A673 (cell line): ENCODE results near the gene NOL8. TPM values are rescaled to one million over a fixed set of nuclear protein-coding genes. Genes with fewer than 3 reads are reported as not detected.

Source experiments
- BruUV-seq: library from RNA; stranded (reverse); fragments of 400-500 nt; replicated peaks from 2 replicates; lab custom pipeline; 2021; lab: Mats Ljungman, UMichigan
- CTCF ChIA-PET: fragments of 300-600 bp; sonication (Branson Sonifier 250); formaldehyde crosslinking; loops from one replicate; lab custom pipeline; 2022; ENCODE audit warnings: antibody characterized with exemption; lab: Charles Lee
- POLR2A ChIA-PET: fragments of 300-600 bp; sonication (Branson Sonifier 250); formaldehyde crosslinking; loops from one replicate; lab custom pipeline; 2022; ENCODE audit warnings: antibody characterized with exemption; ENCODE audit not compliant: low non-redundant PET; lab: Charles Lee
- DNase-seq: peaks from one replicate; pipeline ENCODE4 v3.0.0-alpha.2; 2015; ENCODE audit warnings: low spot score
- H3K27ac ChIP-seq: fragments of 200-600 bp; sonication (generic); 2 replicates; pipeline ENCODE4 v1.5.1; 2016; ENCODE audit warnings: mixed run types, low read depth, mild to moderate bottlenecking, mixed read lengths, antibody characterized with exemption, low read length; ENCODE audit not compliant: poor library complexity, severe bottlenecking
- H3K27me3 ChIP-seq: fragments of 200-600 bp; sonication (generic); replicated peaks from 2 replicates; pipeline ENCODE4 v1.6.1; 2017; ENCODE audit warnings: mixed run types, low read depth, mild to moderate bottlenecking, mixed read lengths, antibody characterized with exemption, low read length; ENCODE audit not compliant: insufficient read depth, poor library complexity
- H3K36me3 ChIP-seq: fragments of 200-600 bp; sonication (generic); 2 replicates; pipeline ENCODE4 v1.6.1; 2016; ENCODE audit warnings: mixed run types, mild to moderate bottlenecking, mixed read lengths, antibody characterized with exemption, low read length; ENCODE audit not compliant: insufficient read depth, poor library complexity, severe bottlenecking
- H3K4me1 ChIP-seq: fragments of 200-600 bp; sonication (generic); 2 replicates; pipeline ENCODE4 v1.6.1; 2017; ENCODE audit warnings: mixed run types, mild to moderate bottlenecking, mixed read lengths, antibody characterized with exemption, low read length; ENCODE audit not compliant: insufficient read depth, poor library complexity, severe bottlenecking
- H3K4me3 ChIP-seq: fragments of 200-600 bp; sonication (generic); 2 replicates; pipeline ENCODE4 v1.5.1; 2016; ENCODE audit warnings: low read depth, mixed run types, mild to moderate bottlenecking, mixed read lengths, low read length; ENCODE audit not compliant: poor library complexity, severe bottlenecking
- H3K9me3 ChIP-seq: fragments of 200-600 bp; sonication (generic); 2 replicates; pipeline ENCODE4 v1.6.1; 2016; ENCODE audit warnings: mixed run types, low read depth, mild to moderate bottlenecking, mixed read lengths, antibody characterized with exemption, low read length; ENCODE audit not compliant: poor library complexity, severe bottlenecking
- CTCF ChIP-seq: fragments of 300-800, 200-600 bp; sonication (generic); conservative IDR thresholded peaks from 2 replicates; pipeline ENCODE4 v1.5.1; 2017; ENCODE audit warnings: low read depth, mild to moderate bottlenecking, antibody characterized with exemption, low read length, moderate library complexity, mixed read lengths
- EZH2 ChIP-seq: fragments of 200-600 bp; sonication (generic); IDR thresholded peaks from 2 replicates; pipeline ENCODE4 v1.6.1; 2017; ENCODE audit warnings: borderline replicate concordance, low read depth, mild to moderate bottlenecking, mixed read lengths, antibody characterized with exemption, low read length; ENCODE audit not compliant: poor library complexity, severe bottlenecking
- intact Hi-C: fragments of 100-400 bp; cut with micrococcal nuclease; formaldehyde crosslinking; loops from one replicate; pipeline ENCODE4 v1.10.0; 2022; ENCODE audit not compliant: unreplicated experiment
- total RNA-seq: library from RNA; stranded (reverse); gene quantifications from 2 replicates; pipeline ENCODE4 v1.2.3, GENCODE V29; 2021

The NOL8 gene
- total RNA-seq, 1 experiment from 2014 or later, result 59.7 TPM

GRCh38 chr9:92332577-92333281 lies 7.6 kb upstream of the NOL8 start:
- CTCF ChIA-PET, result no interaction called here
- no TSS peak for BruUV-seq
- peaks cover 4% of the 10 kb centered on the region for H3K4me1 ChIP-seq
- no peaks in the 10 kb centered on the region for H3K9me3 ChIP-seq
- H3K4me3 ChIP-seq, result no peak overlapping the region
- DNase-seq, result no peak
- H3K27ac ChIP-seq, result no peak overlapping the region
- TF ChIP-seq EZH2, result no peak
- TF ChIP-seq CTCF, result no peak
- no peaks in the 10 kb centered on the region for H3K36me3 ChIP-seq
- intact Hi-C loops, result no loop called here
- no peaks in the 10 kb centered on the region for H3K27me3 ChIP-seq
- POLR2A ChIA-PET, result interaction anchor here (0.5 kb wide), 1 partner anchor 25 kb away, joined by 3 read pairs; no protein-coding TSS in a partner anchor

- POLR2A ChIA-PET, result no interaction called here
- H3K36me3 ChIP-seq, result peaks cover under 1% of the 10 kb centered on the region
- TF ChIP-seq CTCF (peak; percentile 47), EZH2 (no peak)
- H3K4me3 ChIP-seq, result no peak overlapping the region
- intact Hi-C loops, result loop anchor here (1.0 to 10.0 kb wide), 3 partner anchors 109 to 467 kb away; no protein-coding TSS in a partner anchor
- H3K27me3 ChIP-seq, result no peaks in the 10 kb centered on the region
- H3K4me1 ChIP-seq, result peaks cover 11% of the 10 kb centered on the region
- H3K9me3 ChIP-seq, result no peaks in the 10 kb centered on the region
- no TSS peak for BruUV-seq
- no peak overlapping the region for H3K27ac ChIP-seq
- CTCF ChIA-PET, result interaction anchor here (0.7 to 1.4 kb wide), 8 partner anchors 27 to 463 kb away, joined by 3 to 13 read pairs (median 4); no protein-coding TSS in a partner anchor
- DNase-seq, result peak; percentile 68
Observed at GRCh38 chr9:92328225-92328624, 3.1 kb upstream of the NOL8 start.

GRCh38 chr9:92327283-92327850 lies 2.2 kb upstream of the NOL8 start:
- Histone ChIP-seq H3K27ac (no peak overlapping the region), H3K4me1 (peaks cover 11% of the 10 kb centered on the region), H3K27me3 (no peaks in the 10 kb centered on the region), H3K36me3 (peaks cover 9% of the 10 kb centered on the region), H3K4me3 (no peak overlapping the region), H3K9me3 (no peaks in the 10 kb centered on the region)
- ChIA-PET CTCF (interaction anchor here (1.4 kb wide), 1 partner anchor 112 kb away, joined by 13 read pairs; no protein-coding TSS in a partner anchor), POLR2A (no interaction called here)
- DNase-seq, result no peak
- no TSS peak for BruUV-seq
- TF ChIP-seq EZH2, result no peak
- no peak for TF ChIP-seq CTCF
- intact Hi-C loops, result loop anchor here (5.0 to 10.0 kb wide), 2 partner anchors 110 to 467 kb away; no protein-coding TSS in a partner anchor
